ENCODE measurements around the gene ZNF273.

GRCh38 chr7:64863969-64864368 lies 39.1 kb upstream of the ZNF273 start:
- TF ChIP-seq EZH2phosphoT487 (IDR thresholded peaks at IDR 0.05; ENCODE audit: insufficient read depth, low read depth) (no peak), EZH2 (IDR thresholded peaks at IDR 0.05; ENCODE audit: insufficient read depth, poor library complexity, severe bottlenecking) (no peak)
